Nephron progenitor cell (in vitro differentiated cells): ENCODE results near the gene COL20A1.

Source experiments
- DNase-seq: peaks from one replicate; pipeline ENCODE4 v3.0.0; 2021
- H3K27ac Mint-ChIP-seq: 2 replicates; pipeline ENCODE4 v1.8.0; 2021; ENCODE audit warnings: mild to moderate bottlenecking, moderate library complexity, mixed read lengths
- H3K27me3 Mint-ChIP-seq: 2 replicates; pipeline ENCODE4 v1.8.0; 2021; ENCODE audit warnings: mild to moderate bottlenecking, low read depth, mixed read lengths; ENCODE audit not compliant: poor library complexity
- H3K36me3 Mint-ChIP-seq: 2 replicates; pipeline ENCODE4 v1.8.0; 2021; ENCODE audit warnings: low read depth, mixed read lengths
- H3K4me1 Mint-ChIP-seq: 2 replicates; pipeline ENCODE4 v1.8.0; 2021; ENCODE audit warnings: mixed read lengths
- H3K4me3 Mint-ChIP-seq: 2 replicates; pipeline ENCODE4 v1.8.0; 2021; ENCODE audit warnings: mild to moderate bottlenecking, moderate library complexity, mixed read lengths
- H3K9me3 Mint-ChIP-seq: 2 replicates; pipeline ENCODE4 v1.8.0; 2021; ENCODE audit warnings: mild to moderate bottlenecking, moderate library complexity, mixed read lengths
- CTCF ChIP-seq: fragments of 200-600 bp; sonication (generic); IDR thresholded peaks from 2 replicates; pipeline ENCODE4 v1.5.0; 2021; ENCODE audit warnings: antibody characterized with exemption

COL20A1 gene

DNA sequence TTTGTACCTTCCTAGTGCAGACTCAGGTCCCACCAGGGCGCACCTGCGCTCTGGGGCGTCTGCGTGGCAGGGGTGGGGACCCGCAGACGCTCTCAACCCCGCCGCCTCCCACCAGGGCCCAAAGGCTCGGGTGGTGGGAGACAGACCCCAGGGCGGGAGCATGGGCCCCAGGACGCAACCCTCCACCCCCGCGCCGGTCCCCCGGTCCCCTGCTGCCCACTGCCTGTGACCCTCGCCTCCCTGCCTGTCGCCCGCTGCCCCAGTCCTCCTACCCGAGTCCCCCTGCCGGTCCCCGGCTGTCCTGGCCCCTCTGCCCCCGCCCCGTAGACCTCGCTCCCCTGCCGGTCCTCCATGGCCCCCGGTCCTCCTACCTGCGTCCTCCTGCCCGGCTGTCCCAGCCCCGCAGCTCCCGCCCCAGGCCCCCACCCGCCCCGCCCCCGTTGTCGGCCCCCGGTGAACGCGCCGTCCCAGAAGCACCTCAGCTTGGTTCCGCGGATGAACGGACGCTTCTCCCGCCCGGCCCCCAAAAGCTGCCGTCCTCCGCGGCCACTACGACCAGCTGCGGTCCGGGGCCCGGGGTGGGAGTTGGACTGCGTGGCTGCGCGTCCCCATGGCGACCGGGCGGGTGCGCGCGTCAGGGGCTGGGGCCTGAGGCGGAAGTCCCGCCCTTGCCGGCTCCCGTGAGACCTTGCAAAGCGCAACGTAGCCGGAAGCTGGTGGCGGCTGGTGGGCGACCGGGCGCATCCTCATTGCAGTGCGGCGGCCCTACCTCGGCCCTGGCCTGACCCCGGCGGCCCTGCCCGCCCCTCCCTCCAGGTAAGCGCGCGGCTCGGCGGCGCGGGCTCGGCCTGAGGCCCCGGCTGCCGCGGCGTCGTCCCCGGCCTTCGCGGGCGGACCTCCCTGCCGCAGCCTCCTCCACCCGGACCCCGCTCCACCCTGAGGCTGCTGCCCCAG, 20.6 kb upstream of the COL20A1 start, which contains the start of gene ARFGAP1:
Gene ARFGAP1, plus strand, starts transcription at position 709 of the 954 bp plus-strand sequence. CDS start 2,768 bp downstream, outside the sequence.
- Mint-ChIP-seq H3K4me1 (peaks cover 63% of the 10 kb centered on the region), H3K27me3 (no peaks in the 10 kb centered on the region), H3K27ac (peak within 1 kb of the TSS; percentile 94), H3K4me3 (peak within 1 kb of the TSS; percentile 91), H3K9me3 (no peaks in the 10 kb centered on the region), H3K36me3 (peaks cover 10% of the 10 kb centered on the region)
- peak; percentile 97 for DNase-seq
- no peak for TF ChIP-seq CTCF

- DNase-seq = no peak
- H3K4me3 Mint-ChIP-seq = peak overlapping the region; percentile 91
- peaks cover 10% of the 10 kb centered on the region for H3K36me3 Mint-ChIP-seq
- no peaks in the 10 kb centered on the region for H3K9me3 Mint-ChIP-seq
- H3K4me1 Mint-ChIP-seq = peaks cover 56% of the 10 kb centered on the region
- H3K27me3 Mint-ChIP-seq = no peaks in the 10 kb centered on the region
- peak overlapping the region; percentile 94 for H3K27ac Mint-ChIP-seq
- no peak for TF ChIP-seq CTCF
Observed at GRCh38 chr20:63273059-63273579, 19.9 kb upstream of the COL20A1 start.

DNA sequence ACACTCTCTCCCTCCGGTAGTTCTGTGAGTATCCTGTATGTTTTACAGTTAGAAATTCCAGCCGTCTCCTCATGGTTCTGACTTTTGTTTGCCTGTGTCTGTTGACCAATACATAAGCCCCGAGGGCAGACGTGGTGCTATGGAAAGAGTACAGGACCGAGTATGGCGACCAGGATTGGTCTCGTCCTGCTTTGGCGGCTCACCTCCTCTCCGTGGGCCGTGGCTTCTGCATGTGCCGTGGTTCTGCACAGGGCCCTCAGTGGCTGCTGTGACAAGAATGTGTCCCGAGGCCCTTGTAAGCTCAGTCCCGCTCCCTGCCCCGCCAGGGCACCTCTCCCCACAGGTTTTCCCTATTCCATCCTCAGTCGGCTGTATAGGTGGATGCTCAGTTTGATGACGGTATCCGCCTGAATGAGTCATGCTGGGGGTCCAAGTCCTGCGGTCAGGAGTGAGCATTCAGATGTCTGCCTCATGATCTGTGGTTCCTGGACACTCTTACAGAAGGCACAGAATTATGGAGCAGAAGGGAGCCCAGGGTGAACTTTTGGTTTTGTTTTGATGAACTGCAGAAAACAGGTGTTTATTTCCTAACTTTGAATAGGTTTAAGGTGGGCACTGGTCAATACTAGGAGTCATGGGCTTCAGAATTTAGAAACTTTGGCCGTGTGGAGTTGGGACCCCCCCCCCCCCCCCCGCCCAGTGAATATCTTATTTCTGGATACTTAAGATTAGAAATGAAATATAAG, 19.2 kb upstream of the COL20A1 start:
- Mint-ChIP-seq H3K27ac (peak overlapping the region; percentile 94), H3K4me1 (peaks cover 49% of the 10 kb centered on the region), H3K4me3 (peak overlapping the region; percentile 91), H3K36me3 (peaks cover 14% of the 10 kb centered on the region), H3K9me3 (no peaks in the 10 kb centered on the region), H3K27me3 (no peaks in the 10 kb centered on the region)
- no peak for DNase-seq
- TF ChIP-seq CTCF = no peak

DNA sequence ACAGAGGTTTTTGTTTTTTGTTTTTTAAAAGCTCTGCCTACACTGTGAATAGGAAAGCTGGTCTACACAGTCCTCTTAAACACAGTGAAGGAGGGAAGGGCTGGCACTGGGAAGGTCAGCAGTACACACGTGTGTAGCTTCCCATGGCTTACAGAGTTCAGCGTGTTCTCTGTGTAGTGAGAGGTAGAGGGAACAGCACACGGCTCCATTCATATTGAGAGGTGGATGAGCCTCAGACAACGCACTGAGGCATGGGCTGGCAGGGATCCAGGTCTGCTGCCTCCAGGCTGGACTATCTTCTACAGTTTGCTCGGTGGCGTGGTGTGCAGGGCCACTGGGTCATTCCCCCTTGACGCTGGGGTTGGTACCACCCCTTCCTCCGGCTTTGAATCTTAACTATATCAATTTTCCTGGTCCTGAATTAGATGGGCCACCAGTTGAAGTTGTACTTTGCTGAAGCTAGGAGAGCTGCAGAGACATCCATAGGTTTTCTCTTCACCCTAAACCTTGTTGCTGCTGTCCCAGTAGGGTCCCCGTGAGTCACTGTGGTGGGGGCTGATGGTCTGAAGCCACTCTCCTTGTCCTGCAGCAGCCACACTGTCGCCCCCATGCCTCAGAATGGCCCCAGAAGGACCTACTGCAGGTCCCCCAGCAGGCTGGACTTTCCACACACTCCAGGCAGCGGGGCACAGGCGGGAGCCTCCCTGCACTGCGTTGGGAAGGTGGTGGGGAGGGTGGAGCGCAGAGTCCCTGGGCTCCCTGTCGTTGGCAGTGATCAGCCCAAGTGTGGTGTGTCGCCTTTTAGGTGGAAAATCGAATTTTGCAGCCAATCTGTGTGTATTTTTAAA, 18.4 kb upstream of the COL20A1 start:
- Mint-ChIP-seq H3K4me3 (peak overlapping the region; percentile 70), H3K27ac (peak overlapping the region; percentile 54), H3K27me3 (no peaks in the 10 kb centered on the region), H3K9me3 (no peaks in the 10 kb centered on the region), H3K36me3 (peaks cover 16% of the 10 kb centered on the region), H3K4me1 (peaks cover 43% of the 10 kb centered on the region)
- no peak for DNase-seq
- no peak for TF ChIP-seq CTCF

DNA sequence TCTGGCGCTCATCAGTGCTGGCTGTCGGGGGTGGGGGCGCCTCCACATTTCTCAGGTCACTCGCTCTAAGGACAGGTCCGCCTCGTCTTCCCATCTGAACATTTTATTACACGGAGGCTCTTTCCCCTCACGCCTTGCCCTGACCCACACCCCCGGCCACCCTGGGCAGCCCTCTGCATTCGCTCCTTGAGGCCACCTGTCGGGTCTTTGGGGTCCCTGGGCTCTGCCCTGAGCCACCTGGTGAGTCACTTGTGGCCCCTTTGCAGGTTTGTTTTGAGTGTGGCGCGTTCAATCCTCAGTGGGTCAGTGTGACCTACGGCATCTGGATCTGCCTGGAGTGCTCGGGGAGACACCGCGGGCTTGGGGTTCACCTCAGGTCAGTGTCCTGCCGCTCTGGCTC, 17.2 kb upstream of the COL20A1 start:
- no peaks in the 10 kb centered on the region for H3K9me3 Mint-ChIP-seq

More for the DNA sequence above, 17.2 kb upstream of the COL20A1 start:
- peaks cover 32% of the 10 kb centered on the region for H3K4me1 Mint-ChIP-seq
- no peak for TF ChIP-seq CTCF
- DNase-seq = no peak
- H3K27ac Mint-ChIP-seq = no peak overlapping the region
- peaks cover 22% of the 10 kb centered on the region for H3K36me3 Mint-ChIP-seq
- H3K4me3 Mint-ChIP-seq = no peak overlapping the region
- no peaks in the 10 kb centered on the region for H3K27me3 Mint-ChIP-seq
